ENCODE measurements around the gene HERC4. TPM values are rescaled to one million over a fixed set of nuclear protein-coding genes. Genes with fewer than 3 reads are reported as not detected.

The HERC4 gene
- 57.0 and 59.4 TPM in 2 replicates for total RNA-seq
- long read RNA-seq, full-length matches to known transcripts: 89 of 161 reads
- long read RNA-seq, partial matches to known transcripts: 39 of 161 reads
- long read RNA-seq, other reads (novel, unspliced or antisense): 33 of 161 reads

- no peak for TF ChIP-seq CTCF (IDR thresholded peaks at IDR 0.05)
- peak; percentile 97 for DNase-seq (ENCODE audit: extremely low spot score, unreplicated experiment)
- peak within 1 kb of the TSS; percentile 97 for H3K4me3 Mint-ChIP-seq (ENCODE audit: unreplicated experiment)
- H3K4me1 Mint-ChIP-seq (ENCODE audit: unreplicated experiment): peaks cover 39% of the 10 kb centered on the region
- peak within 1 kb of the TSS; percentile 94 for H3K27ac Mint-ChIP-seq (ENCODE audit: unreplicated experiment)
- H3K36me3 Mint-ChIP-seq (ENCODE audit: unreplicated experiment): peaks cover 6% of the 10 kb centered on the region
- no peaks in the 10 kb centered on the region for H3K27me3 Mint-ChIP-seq (ENCODE audit: unreplicated experiment)
- no peaks in the 10 kb centered on the region for H3K9me3 Mint-ChIP-seq (ENCODE audit: unreplicated experiment)
Observed at GRCh38 chr10:68074775-68075549, at the start of gene HERC4. Gene HERC4, minus strand, starts transcription at chr10:68075283. Its CDS starts 2,175 bp downstream, at chr10:68073108.

- no peak for TF ChIP-seq CTCF (IDR thresholded peaks at IDR 0.05)
- Mint-ChIP-seq H3K27ac (ENCODE audit: unreplicated experiment) (no peak overlapping the region), H3K4me1 (ENCODE audit: unreplicated experiment) (peaks cover 12% of the 10 kb centered on the region), H3K4me3 (ENCODE audit: unreplicated experiment) (no peak overlapping the region), H3K9me3 (ENCODE audit: unreplicated experiment) (no peaks in the 10 kb centered on the region), H3K27me3 (ENCODE audit: unreplicated experiment) (no peaks in the 10 kb centered on the region), H3K36me3 (ENCODE audit: unreplicated experiment) (peaks cover 3% of the 10 kb centered on the region)
- DNase-seq (ENCODE audit: extremely low spot score, unreplicated experiment): no peak
Observed at GRCh38 chr10:68124718-68125117, 49.6 kb upstream of the HERC4 start.

- no peaks in the 10 kb centered on the region for H3K9me3 Mint-ChIP-seq (ENCODE audit: unreplicated experiment)
- H3K4me1 Mint-ChIP-seq (ENCODE audit: unreplicated experiment): peaks cover 7% of the 10 kb centered on the region
- no peak for TF ChIP-seq CTCF (IDR thresholded peaks at IDR 0.05)
- no peak for DNase-seq (ENCODE audit: extremely low spot score, unreplicated experiment)
- no peaks in the 10 kb centered on the region for H3K27me3 Mint-ChIP-seq (ENCODE audit: unreplicated experiment)
- no peak overlapping the region for H3K27ac Mint-ChIP-seq (ENCODE audit: unreplicated experiment)
- H3K36me3 Mint-ChIP-seq (ENCODE audit: unreplicated experiment): peaks cover 3% of the 10 kb centered on the region
- no peak overlapping the region for H3K4me3 Mint-ChIP-seq (ENCODE audit: unreplicated experiment)
Observed at GRCh38 chr10:68121852-68122251, 46.8 kb upstream of the HERC4 start.

GRCh38 chr10:68121020-68121743, 46.1 kb upstream of the HERC4 start:
- no peaks in the 10 kb centered on the region for H3K9me3 Mint-ChIP-seq (ENCODE audit: unreplicated experiment)
- DNase-seq (ENCODE audit: extremely low spot score, unreplicated experiment): no peak
- no peak overlapping the region for H3K4me3 Mint-ChIP-seq (ENCODE audit: unreplicated experiment)
- H3K27me3 Mint-ChIP-seq (ENCODE audit: unreplicated experiment): no peaks in the 10 kb centered on the region
- no peak for TF ChIP-seq CTCF (IDR thresholded peaks at IDR 0.05)
- peaks cover 7% of the 10 kb centered on the region for H3K4me1 Mint-ChIP-seq (ENCODE audit: unreplicated experiment)
- H3K36me3 Mint-ChIP-seq (ENCODE audit: unreplicated experiment): peaks cover 3% of the 10 kb centered on the region
- H3K27ac Mint-ChIP-seq (ENCODE audit: unreplicated experiment): no peak overlapping the region

- no peak for DNase-seq (ENCODE audit: extremely low spot score, unreplicated experiment)
- Mint-ChIP-seq H3K9me3 (ENCODE audit: unreplicated experiment) (no peaks in the 10 kb centered on the region), H3K4me1 (ENCODE audit: unreplicated experiment) (peaks cover 7% of the 10 kb centered on the region), H3K27ac (ENCODE audit: unreplicated experiment) (no peak overlapping the region), H3K4me3 (ENCODE audit: unreplicated experiment) (no peak overlapping the region), H3K36me3 (ENCODE audit: unreplicated experiment) (peaks cover 6% of the 10 kb centered on the region), H3K27me3 (ENCODE audit: unreplicated experiment) (no peaks in the 10 kb centered on the region)
- no peak for TF ChIP-seq CTCF (IDR thresholded peaks at IDR 0.05)
Observed at GRCh38 chr10:68118657-68119056, 43.6 kb upstream of the HERC4 start.

Measured in osteocyte (in vitro differentiated cells).